ENCODE data around the gene KIRREL3. TPM values are rescaled to one million over a fixed set of nuclear protein-coding genes. Genes with fewer than 3 reads are reported as not detected.

The KIRREL3 gene
- total RNA-seq, 4 donors from 2014 or later, result 0.82 to 15.7 (median 1.4) TPM; not detected in 1

DNA sequence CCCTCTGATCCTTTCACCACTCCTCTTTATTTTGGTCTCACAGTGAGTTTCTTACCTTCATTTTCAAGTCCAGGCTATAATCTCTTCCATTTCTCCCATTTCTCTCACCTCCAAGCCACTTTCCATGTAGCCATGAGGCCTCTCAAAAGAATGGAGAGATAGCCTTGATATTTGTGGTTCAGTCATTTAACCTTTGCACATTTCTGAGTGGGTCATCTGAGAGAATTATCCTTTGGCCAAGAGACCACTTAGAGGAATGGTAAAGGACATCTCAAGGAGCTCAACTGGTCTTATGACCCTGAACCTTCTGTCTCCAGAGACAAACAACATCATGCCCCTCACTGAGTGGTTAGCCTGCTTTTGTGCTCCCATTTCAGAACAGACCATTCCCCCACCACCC lies 121.1 kb downstream of the KIRREL3 start:
- H3K27me3 ChIP-seq, result no peaks in the 10 kb centered on the region
- no peaks in the 10 kb centered on the region for H3K4me1 ChIP-seq
- no peak for DNase-seq
- no peaks in the 10 kb centered on the region for H3K9me3 ChIP-seq
- in situ Hi-C loops (cut with MboI; ENCODE audit: low pct_ligation_motif_present in 1 of 4, low pct_unique_long_range_greater_than_20kb in 1 of 4, low sequenced_read_pairs in 3 of 4), result no loop called here
- no peak for TF ChIP-seq EP300 (IDR thresholded peaks at IDR 0.05; ENCODE audit: low read depth)
- no peak for TF ChIP-seq POLR2AphosphoS5 (IDR thresholded peaks at IDR 0.05)
- no peak for TF ChIP-seq POLR2A (IDR thresholded peaks at IDR 0.05)
- no peak for TF ChIP-seq CTCF (IDR thresholded peaks at IDR 0.05)
- H3K27ac ChIP-seq, result no peak overlapping the region
- no peaks in the 10 kb centered on the region for H3K36me3 ChIP-seq
- H3K4me3 ChIP-seq, result no peak overlapping the region
- intact Hi-C loops (cut with DNase I; ENCODE audit: low total_unique reads), result no loop called here

DNA sequence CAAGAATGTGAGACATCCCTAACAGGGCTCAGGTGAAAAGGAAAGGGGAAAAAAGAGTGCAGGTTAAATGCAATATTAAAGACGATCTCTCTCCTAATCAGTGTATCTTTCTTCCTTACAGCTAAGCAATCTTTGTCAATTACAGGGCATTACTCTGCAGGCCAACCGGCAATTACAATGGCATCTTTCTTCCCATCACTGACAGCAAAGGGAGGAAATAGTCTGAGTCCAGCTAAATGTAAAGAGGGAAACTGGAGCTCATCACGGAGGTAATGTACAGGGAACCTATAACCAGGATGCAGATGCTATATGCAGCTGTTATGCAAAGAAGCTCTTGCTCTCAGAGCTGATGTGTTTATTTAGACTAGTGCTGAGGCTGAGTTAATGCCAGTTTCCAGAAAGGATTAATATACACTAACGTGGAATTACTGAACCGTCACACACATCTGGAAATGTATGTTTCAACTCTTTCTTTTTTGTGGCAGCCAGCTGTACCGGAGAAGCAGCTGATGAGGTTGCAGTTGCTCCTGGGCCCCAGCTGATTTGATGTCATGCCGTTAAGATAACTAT lies 121.6 kb downstream of the KIRREL3 start:
- intact Hi-C loops (cut with DNase I; ENCODE audit: low total_unique reads) (no loop called here), in situ Hi-C loops (cut with MboI; ENCODE audit: low pct_ligation_motif_present in 1 of 4, low pct_unique_long_range_greater_than_20kb in 1 of 4, low sequenced_read_pairs in 3 of 4) (no loop called here)
- no peaks in the 10 kb centered on the region for H3K36me3 ChIP-seq
- WGBS, 2 donors (ENCODE audit: low coverage in 1 of 2), result 52 to 68% methylated on average over 6 to 7 of the region's 7 CpGs
- no peaks in the 10 kb centered on the region for H3K27me3 ChIP-seq
- no peak for TF ChIP-seq POLR2AphosphoS5 (IDR thresholded peaks at IDR 0.05)
- TF ChIP-seq EP300 (IDR thresholded peaks at IDR 0.05; ENCODE audit: low read depth), result no peak
- TF ChIP-seq CTCF (IDR thresholded peaks at IDR 0.05), result no peak
- no peak for TF ChIP-seq POLR2A (IDR thresholded peaks at IDR 0.05)
- DNase-seq, result no peak
- no peak overlapping the region for H3K4me3 ChIP-seq
- no peak overlapping the region for H3K27ac ChIP-seq
- H3K4me1 ChIP-seq, result no peaks in the 10 kb centered on the region
- H3K9me3 ChIP-seq, result no peaks in the 10 kb centered on the region

DNA sequence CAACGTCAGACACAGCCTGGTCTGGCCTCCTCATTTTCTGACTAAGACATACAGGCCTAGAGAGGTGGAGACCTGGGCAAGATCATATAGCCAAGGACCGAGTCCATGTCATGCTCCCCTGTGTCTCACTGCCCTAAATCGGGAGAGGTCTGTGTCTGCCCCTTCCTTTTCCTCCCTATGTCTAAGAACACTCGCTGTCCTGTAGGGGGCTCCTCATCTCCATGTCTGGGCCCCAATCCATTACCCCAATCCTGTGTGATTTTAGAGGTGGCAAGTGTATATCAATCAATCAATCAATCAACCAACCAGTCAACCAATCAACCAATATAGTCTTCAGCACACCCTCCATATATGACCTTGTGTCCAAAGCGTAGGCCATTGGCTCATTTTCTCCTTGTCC lies 125.7 kb downstream of the KIRREL3 start:
- 40 to 91% methylated on average over 1 to 5 of the region's 5 CpGs for WGBS, 2 donors (ENCODE audit: low coverage in 1 of 2)
- intact Hi-C loops (cut with DNase I; ENCODE audit: low total_unique reads) (no loop called here), in situ Hi-C loops (cut with MboI; ENCODE audit: low pct_ligation_motif_present in 1 of 4, low pct_unique_long_range_greater_than_20kb in 1 of 4, low sequenced_read_pairs in 3 of 4) (no loop called here)
- no peak for TF ChIP-seq POLR2A (IDR thresholded peaks at IDR 0.05)
- TF ChIP-seq CTCF (IDR thresholded peaks at IDR 0.05), result no peak
- TF ChIP-seq POLR2AphosphoS5 (IDR thresholded peaks at IDR 0.05), result no peak
- TF ChIP-seq EP300 (IDR thresholded peaks at IDR 0.05; ENCODE audit: low read depth), result no peak
- Histone ChIP-seq H3K27me3 (no peaks in the 10 kb centered on the region), H3K27ac (no peak overlapping the region), H3K4me1 (no peaks in the 10 kb centered on the region), H3K36me3 (no peaks in the 10 kb centered on the region), H3K4me3 (no peak overlapping the region), H3K9me3 (no peaks in the 10 kb centered on the region)
- DNase-seq, result no peak

- H3K36me3 ChIP-seq, result no peaks in the 10 kb centered on the region
- H3K27me3 ChIP-seq, result no peaks in the 10 kb centered on the region
- TF ChIP-seq CTCF (IDR thresholded peaks at IDR 0.05) (no peak), POLR2A (IDR thresholded peaks at IDR 0.05) (no peak), EP300 (IDR thresholded peaks at IDR 0.05; ENCODE audit: low read depth) (no peak), POLR2AphosphoS5 (IDR thresholded peaks at IDR 0.05) (no peak)
- 73 to 81% methylated on average over 3 of the region's 3 CpGs for WGBS, 2 donors (ENCODE audit: low coverage in 1 of 2)
- DNase-seq, result no peak
- in situ Hi-C loops (cut with MboI; ENCODE audit: low pct_ligation_motif_present in 1 of 4, low pct_unique_long_range_greater_than_20kb in 1 of 4, low sequenced_read_pairs in 3 of 4) (no loop called here), intact Hi-C loops (cut with DNase I; ENCODE audit: low total_unique reads) (no loop called here)
- no peak overlapping the region for H3K4me3 ChIP-seq
- no peaks in the 10 kb centered on the region for H3K9me3 ChIP-seq
- H3K4me1 ChIP-seq, result no peaks in the 10 kb centered on the region
- no peak overlapping the region for H3K27ac ChIP-seq
Observed at GRCh38 chr11:126874276-126874675, 126.3 kb downstream of the KIRREL3 start.
